Fibroblast of gingiva (primary cell): ENCODE results near the gene C16orf54.
"Not testable (repeated sequence)": the region's sequence is repeated elsewhere in the genome, so short reads cannot be mapped to it uniquely, and the experiment has no call there.

Experiments used
- DNase-seq: peaks from one replicate; pipeline ENCODE4 v3.0.0-alpha.2; 2011; ENCODE audit warnings: low read depth

C16orf54 gene

GRCh38 chr16:29769507-29769906 lies 23.7 kb upstream of the C16orf54 start:
- no peak for DNase-seq

GRCh38 chr16:29767062-29767461 lies 21.3 kb upstream of the C16orf54 start:
- no peak for DNase-seq

GRCh38 chr16:29766571-29766970 lies 20.8 kb upstream of the C16orf54 start:
- no peak for DNase-seq

- DNase-seq, result no peak
Measured at GRCh38 chr16:29765167-29766032, 19.6 kb upstream of the C16orf54 start.

- no peak for DNase-seq
Measured at GRCh38 chr16:29763326-29763725, 17.5 kb upstream of the C16orf54 start.

- DNase-seq, result no peak
Measured at GRCh38 chr16:29761882-29762281, 16.1 kb upstream of the C16orf54 start.

GRCh38 chr16:29761280-29761651 lies 15.5 kb upstream of the C16orf54 start:
- DNase-seq, result not testable (repeated sequence)

- DNase-seq, result no peak
Measured at GRCh38 chr16:29760567-29761279, 14.9 kb upstream of the C16orf54 start.

- DNase-seq, result peak; percentile 47
Measured at GRCh38 chr16:29757950-29758466, 12.2 kb upstream of the C16orf54 start.

GRCh38 chr16:29757086-29757485 lies 11.3 kb upstream of the C16orf54 start:
- not testable (repeated sequence) for DNase-seq

- no peak for DNase-seq
Measured at GRCh38 chr16:29756654-29757053, 10.9 kb upstream of the C16orf54 start.

GRCh38 chr16:29753516-29753915 lies 7.7 kb upstream of the C16orf54 start:
- no peak for DNase-seq

- DNase-seq, result not testable (repeated sequence)
Measured at GRCh38 chr16:29748760-29749149, 3.0 kb upstream of the C16orf54 start.

- no peak for DNase-seq
Measured at GRCh38 chr16:29747947-29748759, 2.4 kb upstream of the C16orf54 start.

GRCh38 chr16:29746518-29746917 lies 728 bp upstream of the C16orf54 start:
- DNase-seq, result not testable (repeated sequence)

- no peak for DNase-seq
Measured at GRCh38 chr16:29745121-29745852, 503 bp downstream of the C16orf54 start.

- no peak for DNase-seq
Measured at GRCh38 chr16:29744541-29745101, 1.2 kb downstream of the C16orf54 start.

GRCh38 chr16:29743827-29744531 lies 1.8 kb downstream of the C16orf54 start:
- no peak for DNase-seq

- DNase-seq, result no peak
Measured at GRCh38 chr16:29743475-29743826, 2.3 kb downstream of the C16orf54 start.

- DNase-seq, result no peak
Measured at GRCh38 chr16:29742683-29743275, 3.0 kb downstream of the C16orf54 start.
